SH-SY5Y (cell line): ENCODE results near the gene ATP13A4.

Source experiments
- GATA2 ChIP-seq: IDR thresholded peaks from 2 replicates; pipeline ENCODE4 v1.6.1; 2011; ENCODE audit warnings: mild to moderate bottlenecking, low read depth, low read length
- GATA3 ChIP-seq: IDR thresholded peaks from 2 replicates; pipeline ENCODE4 v1.6.1; 2011; ENCODE audit warnings: low read depth, mild to moderate bottlenecking, low read length, moderate library complexity

GRCh38 chr3:193554811-193555210 is at the start of gene ATP13A4:
- TF ChIP-seq GATA2 = no peak
- no peak for TF ChIP-seq GATA3
